Neural cell (in vitro differentiated cells): ENCODE data around the gene ADAMTS20. TPM values are rescaled to one million over a fixed set of nuclear protein-coding genes. Genes with fewer than 3 reads are reported as not detected.

ENCODE experiments used
- H2AFZ ChIP-seq: fragments of 200-600, 300-800 bp; sonication (generic), shearing (Covaris generic); 2 replicates; pipeline ENCODE4 v1.6.0; 2014; ENCODE audit warnings: low read depth, mild to moderate bottlenecking, antibody characterized with exemption, low read length, moderate library complexity
- H3F3A ChIP-seq: fragments of 200-600 bp; shearing (Covaris generic); 2 replicates; pipeline ENCODE4 v1.6.1; 2016; ENCODE audit warnings: mild to moderate bottlenecking, moderate library complexity, mixed read lengths, antibody characterized with exemption, low read length; ENCODE audit not compliant: insufficient read depth, poor library complexity, severe bottlenecking
- H3K27ac ChIP-seq: fragments of 200-600, 300-800 bp; sonication (generic), shearing (Covaris generic); 2 replicates; pipeline ENCODE4 v1.5.1; 2014; ENCODE audit warnings: mild to moderate bottlenecking, low read length, moderate library complexity
- H3K27me3 ChIP-seq: fragments of 300-800, 200-600 bp; sonication (generic), shearing (Covaris generic); 2 replicates; pipeline ENCODE4 v1.6.0; 2014; ENCODE audit warnings: mild to moderate bottlenecking, low read depth, low read length, moderate library complexity; ENCODE audit not compliant: insufficient read depth
- H3K36me3 ChIP-seq: fragments of 300-800, 200-600 bp; sonication (generic), shearing (Covaris generic); 2 replicates; pipeline ENCODE4 v1.5.1; 2014; ENCODE audit warnings: mild to moderate bottlenecking, antibody characterized with exemption, low read length, moderate library complexity; ENCODE audit not compliant: insufficient read depth
- H3K4me2 ChIP-seq: fragments of 300-800, 200-600 bp; sonication (generic), shearing (Covaris generic); 2 replicates; pipeline ENCODE4 v1.6.0; 2014; ENCODE audit warnings: mild to moderate bottlenecking, low read length
- H3K4me3 ChIP-seq: fragments of 300-800, 200-600 bp; sonication (generic), shearing (Covaris generic); 2 replicates; pipeline ENCODE4 v1.5.1; 2014; ENCODE audit warnings: mild to moderate bottlenecking, low read length, moderate library complexity
- H3K79me2 ChIP-seq: fragments of 200-600 bp; shearing (Covaris generic); replicated peaks from 2 replicates; pipeline ENCODE4 v1.6.0; 2014; ENCODE audit warnings: mild to moderate bottlenecking, low read length, moderate library complexity; ENCODE audit not compliant: insufficient read depth
- H3K9ac ChIP-seq: fragments of 300-800, 200-600 bp; sonication (generic), shearing (Covaris generic); 2 replicates; pipeline ENCODE4 v1.6.1; 2016; ENCODE audit warnings: mild to moderate bottlenecking, low read length, mixed read lengths
- H3K9me2 ChIP-seq: fragments of 200-600 bp; shearing (Covaris generic); 2 replicates; pipeline ENCODE4 v1.6.1; 2016; ENCODE audit warnings: mild to moderate bottlenecking, low read length, mixed read lengths; ENCODE audit not compliant: insufficient read depth
- H3K9me3 ChIP-seq: fragments of 200-600, 300-800 bp; sonication (generic), shearing (Covaris generic); 2 replicates; pipeline ENCODE4 v1.6.1; 2016; ENCODE audit warnings: mild to moderate bottlenecking, mixed run types, low read length, moderate library complexity, mixed read lengths
- H4K20me1 ChIP-seq: fragments of 200-600 bp; shearing (Covaris generic); 2 replicates; pipeline ENCODE4 v1.6.1; 2016; ENCODE audit warnings: mild to moderate bottlenecking, mixed run types; ENCODE audit not compliant: insufficient read depth
- EP300 ChIP-seq: fragments of 450-650 bp; conservative IDR thresholded peaks from 2 replicates; pipeline ENCODE4 v1.6.1; 2014; ENCODE audit warnings: antibody characterized with exemption, mild to moderate bottlenecking, moderate library complexity; ENCODE audit not compliant: poor library complexity, severe bottlenecking
- EZH2 ChIP-seq: fragments of 200-600, 300-800 bp; shearing (Covaris generic), sonication (generic); IDR thresholded peaks from 2 replicates; pipeline ENCODE4 v1.6.1; 2014; ENCODE audit warnings: antibody characterized with exemption, low read length, borderline replicate concordance, mild to moderate bottlenecking; ENCODE audit not compliant: insufficient read depth, poor library complexity, severe bottlenecking
- POLR2AphosphoS5 ChIP-seq: IDR thresholded peaks from 2 replicates; pipeline ENCODE4 v1.6.1; 2012
- RAD21 ChIP-seq: fragments of 450-650 bp; conservative IDR thresholded peaks from 2 replicates; pipeline ENCODE4 v1.6.1; 2014; ENCODE audit warnings: antibody characterized with exemption, mild to moderate bottlenecking, moderate library complexity
- REST ChIP-seq: IDR thresholded peaks from 2 replicates; pipeline ENCODE4 v1.6.1; 2012; ENCODE audit warnings: borderline replicate concordance
- SMC3 ChIP-seq: fragments of 450-650 bp; conservative IDR thresholded peaks from 2 replicates; pipeline ENCODE4 v1.6.1; 2014; ENCODE audit warnings: antibody characterized with exemption, mild to moderate bottlenecking, moderate library complexity; ENCODE audit not compliant: poor library complexity
- TAF1 ChIP-seq: IDR thresholded peaks from 2 replicates; pipeline ENCODE4 v1.6.1; 2012; ENCODE audit warnings: low read depth
- polyA plus RNA-seq: library from polyadenylated mRNA; depleted of rRNA; stranded (reverse); fragments of >200 nt; gene quantifications from 2 replicates; pipeline ENCODE4 v1.2.3, GENCODE V29; 2014
- TF ChIP-seq, protein P1 (sequence below): fragments of 450-650 bp; IDR thresholded peaks from 2 replicates; pipeline ENCODE4 v1.5.1; 2014; ENCODE audit warnings: antibody characterized with exemption, mild to moderate bottlenecking, moderate library complexity; ENCODE audit not compliant: poor library complexity, severe bottlenecking

The ADAMTS20 gene
- polyA plus RNA-seq, 1 donor from 2014 or later = 0.72 TPM

DNA sequence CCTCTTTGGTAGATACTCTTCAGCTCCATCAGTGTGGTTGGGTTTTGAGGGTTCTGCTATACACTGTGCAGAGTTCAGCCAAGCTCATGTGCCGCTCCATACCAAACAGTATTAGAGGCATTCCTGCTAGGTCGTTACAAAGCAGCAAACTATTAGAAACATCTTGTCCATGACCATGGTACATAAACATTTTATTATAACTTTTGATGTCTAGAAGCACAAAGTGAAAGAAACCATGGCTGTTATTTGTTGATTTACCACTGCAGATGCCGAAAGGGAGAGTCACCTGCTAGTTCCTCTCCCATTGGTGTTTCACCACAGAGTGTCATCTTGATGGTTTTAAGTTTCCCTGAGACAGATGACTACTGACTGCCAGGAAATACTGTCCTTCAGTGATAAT is 242.0 kb downstream of the ADAMTS20 start:
- Histone ChIP-seq H4K20me1 (no peaks in the 10 kb centered on the region), H3K36me3 (no peaks in the 10 kb centered on the region), H3K9ac (no peak overlapping the region), H3F3A (no peaks in the 10 kb centered on the region), H3K79me2 (no peaks in the 10 kb centered on the region), H3K9me2 (no peaks in the 10 kb centered on the region), H3K4me3 (no peak overlapping the region), H3K27ac (no peak overlapping the region), H3K9me3 (no peaks in the 10 kb centered on the region), H2AFZ (no peak overlapping the region), H3K27me3 (no peaks in the 10 kb centered on the region), H3K4me2 (no peak overlapping the region)
- TF ChIP-seq POLR2AphosphoS5 (no peak), EZH2 (no peak), EP300 (no peak), REST (no peak), SMC3 (no peak), RAD21 (no peak), TAF1 (no peak)

GRCh38 chr12:43308776-43309175 is 243.2 kb downstream of the ADAMTS20 start:
- no peaks in the 10 kb centered on the region for H3F3A ChIP-seq
- H3K4me2 ChIP-seq = no peak overlapping the region
- H3K4me3 ChIP-seq = no peak overlapping the region
- no peak for TF ChIP-seq TAF1
- no peak for TF ChIP-seq EZH2
- no peak for TF ChIP-seq POLR2AphosphoS5
- TF ChIP-seq, protein P1, sequence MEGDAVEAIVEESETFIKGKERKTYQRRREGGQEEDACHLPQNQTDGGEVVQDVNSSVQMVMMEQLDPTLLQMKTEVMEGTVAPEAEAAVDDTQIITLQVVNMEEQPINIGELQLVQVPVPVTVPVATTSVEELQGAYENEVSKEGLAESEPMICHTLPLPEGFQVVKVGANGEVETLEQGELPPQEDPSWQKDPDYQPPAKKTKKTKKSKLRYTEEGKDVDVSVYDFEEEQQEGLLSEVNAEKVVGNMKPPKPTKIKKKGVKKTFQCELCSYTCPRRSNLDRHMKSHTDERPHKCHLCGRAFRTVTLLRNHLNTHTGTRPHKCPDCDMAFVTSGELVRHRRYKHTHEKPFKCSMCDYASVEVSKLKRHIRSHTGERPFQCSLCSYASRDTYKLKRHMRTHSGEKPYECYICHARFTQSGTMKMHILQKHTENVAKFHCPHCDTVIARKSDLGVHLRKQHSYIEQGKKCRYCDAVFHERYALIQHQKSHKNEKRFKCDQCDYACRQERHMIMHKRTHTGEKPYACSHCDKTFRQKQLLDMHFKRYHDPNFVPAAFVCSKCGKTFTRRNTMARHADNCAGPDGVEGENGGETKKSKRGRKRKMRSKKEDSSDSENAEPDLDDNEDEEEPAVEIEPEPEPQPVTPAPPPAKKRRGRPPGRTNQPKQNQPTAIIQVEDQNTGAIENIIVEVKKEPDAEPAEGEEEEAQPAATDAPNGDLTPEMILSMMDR = no peak
- no peak for TF ChIP-seq REST
- no peak for TF ChIP-seq SMC3
- no peak for TF ChIP-seq RAD21
- H3K79me2 ChIP-seq = no peaks in the 10 kb centered on the region
- no peaks in the 10 kb centered on the region for H4K20me1 ChIP-seq
- no peaks in the 10 kb centered on the region for H3K27me3 ChIP-seq
- no peak overlapping the region for H3K9ac ChIP-seq
- no peaks in the 10 kb centered on the region for H3K36me3 ChIP-seq
- H2AFZ ChIP-seq = no peak overlapping the region
- H3K9me3 ChIP-seq = no peaks in the 10 kb centered on the region
- no peaks in the 10 kb centered on the region for H3K9me2 ChIP-seq
- H3K27ac ChIP-seq = no peak overlapping the region
